Activated CD8-positive, alpha-beta memory T cell treated with anti-CD3 and anti-CD28 coated beads, Interleukin-2, amount 50 U/mL, for 48 hours (primary cell): ENCODE measurements around the gene HS6ST3.

Source experiments
- DNase-seq: peaks from one replicate; pipeline ENCODE4 v3.0.0-alpha.2; 2020

HS6ST3 gene

DNA sequence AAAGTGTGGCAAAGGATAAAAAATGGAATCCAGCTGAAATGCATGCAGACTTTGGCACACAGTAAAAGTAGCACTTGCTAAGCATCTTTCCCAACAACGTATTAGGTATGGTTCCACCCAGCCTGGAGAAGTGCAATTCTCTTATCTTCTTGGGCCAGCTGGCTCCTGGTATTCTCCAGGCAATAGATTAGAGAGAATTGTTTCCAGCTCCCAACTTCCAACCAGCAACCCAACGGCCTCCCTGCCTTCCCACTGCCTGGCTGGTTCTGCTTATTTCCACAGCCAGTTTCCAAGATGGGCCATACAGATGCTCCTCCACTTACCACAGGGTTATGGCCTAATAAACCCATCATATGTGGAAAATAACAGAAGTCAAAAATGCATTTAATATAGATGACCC is 771.0 kb downstream of the HS6ST3 start:
- DNase-seq, result no peak

DNA sequence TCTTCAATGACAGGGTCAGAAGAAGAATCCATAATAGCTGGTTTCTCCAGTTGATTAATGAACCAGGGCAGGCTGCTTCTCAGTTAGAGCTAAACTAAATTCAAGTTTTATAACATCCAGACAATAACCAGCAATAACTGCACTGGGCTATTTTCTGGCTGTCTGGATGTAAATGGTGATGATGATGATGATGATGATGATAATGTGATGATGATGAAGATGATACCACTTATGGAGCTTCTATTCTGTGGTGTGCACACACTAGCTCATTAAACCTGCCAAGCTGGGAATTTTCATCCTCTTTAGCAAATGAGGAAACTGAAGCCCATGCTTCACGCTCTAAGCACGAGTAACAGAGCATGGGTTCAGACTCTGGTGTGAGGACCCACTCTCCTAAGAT is 772.2 kb downstream of the HS6ST3 start:
- DNase-seq, result no peak

DNA sequence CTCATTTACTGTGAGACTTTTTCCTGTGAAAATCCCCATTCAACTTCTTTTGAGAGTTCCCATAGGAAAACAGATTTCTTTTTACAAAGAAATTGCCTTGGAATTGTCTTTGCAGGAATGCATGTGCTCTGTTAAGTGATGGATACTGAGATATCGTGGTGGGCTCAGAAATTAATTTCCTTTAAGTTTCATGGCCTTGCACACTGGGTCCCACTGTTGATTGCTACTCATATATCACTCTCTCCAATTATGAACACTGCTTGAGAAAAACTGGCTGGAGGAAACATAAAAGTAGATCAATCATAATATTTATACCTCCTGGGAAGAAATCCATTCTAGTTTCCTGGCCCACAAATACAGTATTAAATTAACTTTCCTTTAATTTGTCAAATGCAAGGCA is 773.1 kb downstream of the HS6ST3 start:
- DNase-seq, result no peak

DNA sequence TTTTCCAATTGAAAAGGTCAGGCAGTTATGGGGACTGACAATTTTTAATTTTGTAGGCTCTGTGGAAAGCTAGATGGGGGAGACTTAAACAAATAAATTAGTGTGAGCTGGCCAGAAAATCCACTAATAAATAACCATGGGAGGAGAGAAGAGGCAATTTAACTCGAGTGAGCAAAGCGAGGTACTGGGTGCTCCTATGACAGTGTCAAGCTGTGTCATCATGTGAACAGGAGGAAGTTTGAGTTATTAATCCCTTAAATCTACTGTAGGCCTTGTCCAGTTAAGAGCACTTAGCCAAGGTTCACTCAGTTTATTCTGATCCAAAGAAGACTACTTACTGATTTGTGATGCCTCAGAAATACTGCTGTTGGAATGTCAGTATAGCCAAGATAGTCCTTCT is 781.6 kb downstream of the HS6ST3 start:
- no peak for DNase-seq

DNA sequence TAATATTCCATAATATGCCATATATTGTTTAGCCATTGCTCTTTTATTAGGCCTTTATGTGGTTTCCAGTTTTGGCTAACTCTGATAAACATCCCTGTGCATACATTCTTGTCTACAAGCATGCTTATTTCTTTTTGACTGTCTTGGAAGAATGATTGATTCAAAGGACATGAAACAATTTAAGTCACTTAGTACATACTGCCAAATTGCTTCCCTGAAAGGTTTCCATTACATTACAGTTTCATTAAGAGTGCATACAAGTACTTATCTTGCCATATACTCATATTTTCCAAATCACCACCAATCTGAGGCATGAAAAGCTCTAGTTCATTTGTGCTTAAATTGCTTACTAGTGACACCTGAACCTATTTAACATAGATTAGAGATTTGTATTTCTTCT is 790.5 kb downstream of the HS6ST3 start:
- no peak for DNase-seq
